ENCODE data around the gene TUBA4A. TPM values are rescaled to one million over a fixed set of nuclear protein-coding genes. Genes with fewer than 3 reads are reported as not detected.

TUBA4A gene
- total RNA-seq (21.0 TPM), polyA plus RNA-seq (102 TPM)
- long read RNA-seq, donor 1, partial matches to known transcripts = 0 of 2 reads
- long read RNA-seq, donor 1, other reads (novel, unspliced or antisense) = 0 of 2 reads
- long read RNA-seq, donor 2, transcript TUBA4A-201 (4 exons, 2,162 nt) = major isoform, 13 of 14 reads
- long read RNA-seq, donor 2, partial matches to known transcripts = 0 of 14 reads
- long read RNA-seq, donor 2, other reads (novel, unspliced or antisense) = 0 of 14 reads
- long read RNA-seq, donor 3, transcript TUBA4A-201 (4 exons, 2,162 nt) = major isoform, 19 of 27 reads
- long read RNA-seq, donor 3, partial matches to known transcripts = 7 of 27 reads
- long read RNA-seq, donor 3, other reads (novel, unspliced or antisense) = 0 of 27 reads
- long read RNA-seq, donor 4, transcript TUBA4A-201 (4 exons, 2,162 nt) = major isoform, 8 of 8 reads
- long read RNA-seq, donor 4, partial matches to known transcripts = 0 of 8 reads
- long read RNA-seq, donor 4, other reads (novel, unspliced or antisense) = 0 of 8 reads
- long read RNA-seq, donor 5, transcript TUBA4A-201 (4 exons, 2,162 nt) = major isoform, 24 of 36 reads
- long read RNA-seq, donor 5, partial matches to known transcripts = 7 of 36 reads
- long read RNA-seq, donor 5, other reads (novel, unspliced or antisense) = 0 of 36 reads
- long read RNA-seq, donor 6, transcript TUBA4A-201 (4 exons, 2,162 nt) = major isoform, 6 of 7 reads
- long read RNA-seq, donor 6, partial matches to known transcripts = 0 of 7 reads
- long read RNA-seq, donor 6, other reads (novel, unspliced or antisense) = 0 of 7 reads
- long read RNA-seq, donor 7, transcript TUBA4A-201 (4 exons, 2,162 nt) = major isoform, 9 of 10 reads
- long read RNA-seq, donor 7, partial matches to known transcripts = 0 of 10 reads
- long read RNA-seq, donor 7, other reads (novel, unspliced or antisense) = 0 of 10 reads
- long read RNA-seq, donor 8, partial matches to known transcripts = 0 of 4 reads
- long read RNA-seq, donor 8, other reads (novel, unspliced or antisense) = 0 of 4 reads
- long read RNA-seq, donor 9, transcript TUBA4A-201 (4 exons, 2,162 nt) = major isoform, 10 of 12 reads
- long read RNA-seq, donor 9, partial matches to known transcripts = 0 of 12 reads
- long read RNA-seq, donor 9, other reads (novel, unspliced or antisense) = 0 of 12 reads
- long read RNA-seq, donor 10, transcript TUBA4A-201 (4 exons, 2,162 nt) = major isoform, 13 of 14 reads
- long read RNA-seq, donor 10, partial matches to known transcripts = 0 of 14 reads
- long read RNA-seq, donor 10, other reads (novel, unspliced or antisense) = 0 of 14 reads

DNA sequence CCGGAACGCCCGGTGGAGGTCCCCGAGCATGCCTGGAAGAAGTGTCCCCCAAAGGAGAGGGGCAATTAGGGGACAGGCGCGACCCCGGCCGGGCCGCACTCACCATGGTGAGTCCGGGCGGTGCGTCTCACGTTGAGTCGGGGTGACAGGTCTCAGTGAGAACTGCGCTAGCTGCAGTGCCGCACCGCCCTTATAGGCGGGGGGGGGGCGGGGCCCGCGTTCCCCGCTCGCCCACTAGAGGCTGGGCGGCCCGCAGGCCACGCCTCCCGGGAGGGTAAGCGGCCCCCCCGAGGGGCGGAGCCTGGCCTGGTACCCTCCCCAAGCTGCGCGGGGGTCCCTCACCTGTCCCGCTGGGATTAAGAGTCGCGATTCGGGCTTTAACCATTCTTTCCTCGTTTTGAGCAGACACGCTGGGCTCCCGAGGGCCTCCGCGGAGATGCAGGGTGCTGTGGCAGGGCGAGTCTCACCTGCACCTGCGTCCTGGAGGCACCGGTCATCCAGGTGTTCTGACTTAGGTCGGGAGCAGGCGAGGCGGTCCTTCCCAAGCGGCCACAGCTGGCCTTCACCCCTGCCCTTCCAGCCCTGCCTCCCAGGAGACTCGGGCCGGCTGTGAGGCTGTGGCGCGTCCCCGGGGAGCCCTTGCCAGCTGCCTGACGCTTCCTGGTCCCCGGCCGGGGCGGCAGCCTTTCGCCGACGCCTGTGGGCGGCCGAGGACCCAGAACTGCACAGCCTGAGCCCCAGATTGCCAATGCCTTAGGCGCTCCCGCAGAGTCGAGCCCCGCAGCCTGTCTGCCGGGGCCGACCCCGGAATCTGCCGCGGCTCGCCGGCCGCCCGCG is at the start of gene TUBA4A:
Gene TUBA4A, minus strand, starts transcription at position 166 of the 837 bp plus-strand sequence. Its CDS starts 60 bp downstream, at position 106.
- H3K4me1 ChIP-seq (ENCODE audit: control insufficient read depth in 2 of 2, insufficient read depth in 2 of 2, low read length in 2 of 2) = peaks cover 16 to 57% of the 10 kb centered on the region in 2 donors
- WGBS = under 1% methylated on average over 76 of the region's 76 CpGs
- peak in 8 of 9 donors; percentile 66 to 92 (median 83) for DNase-seq (ENCODE audit: low read depth in 6 of 9, low spot score in 9 of 9)

DNA sequence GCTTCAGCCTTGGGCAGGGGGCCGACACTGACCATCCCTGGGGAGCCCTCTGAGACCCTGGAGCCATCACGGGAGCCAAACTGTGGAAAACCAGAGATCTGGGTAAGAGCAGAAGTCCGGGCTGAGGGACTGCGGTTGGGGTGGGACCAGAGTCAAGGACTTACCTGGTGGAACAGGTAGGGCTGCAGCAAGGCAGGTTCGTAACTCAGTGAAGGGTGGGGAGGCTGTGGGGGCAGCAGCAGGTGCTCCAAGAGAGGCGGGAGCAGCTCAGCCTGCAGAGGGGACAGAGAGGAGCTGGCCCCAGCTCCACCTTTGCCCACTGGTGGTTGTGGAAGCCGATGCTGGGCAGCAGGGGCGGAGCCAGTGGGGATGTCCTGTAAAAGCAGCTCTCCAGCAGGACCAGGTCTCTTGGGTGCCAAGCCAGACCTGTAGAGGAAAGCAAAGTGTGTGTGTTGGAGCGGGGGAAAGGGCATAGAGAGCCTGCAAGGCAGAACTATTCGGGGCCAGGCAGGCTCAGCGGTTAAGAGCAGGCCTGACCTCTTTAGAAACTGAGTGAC is 48.8 kb upstream of the TUBA4A start:
- peaks cover 0 to 9% of the 10 kb centered on the region in 2 donors for H3K4me1 ChIP-seq (ENCODE audit: control insufficient read depth in 2 of 2, insufficient read depth in 2 of 2, low read length in 2 of 2)
- no peaks in the 10 kb centered on the region for H3K36me3 ChIP-seq (ENCODE audit: control insufficient read depth in 2 of 2, insufficient read depth in 2 of 2, low read length in 1 of 2)
- WGBS = 84% methylated on average over 11 of the region's 11 CpGs

More for the DNA sequence above, at the start of gene TUBA4A:
- H3K4me3 ChIP-seq (ENCODE audit: low read length in 2 of 2) = peak within 1 kb of the TSS; percentile 60 to 74
- H3K27me3 ChIP-seq (ENCODE audit: control insufficient read depth in 2 of 2, insufficient read depth in 1 of 2, low read length in 1 of 2) = peaks cover 40 to 69% of the 10 kb centered on the region in 2 donors
- peaks cover 10 to 17% of the 10 kb centered on the region in 2 donors for H3K36me3 ChIP-seq (ENCODE audit: control insufficient read depth in 2 of 2, insufficient read depth in 2 of 2, low read length in 1 of 2)
- H3K27ac ChIP-seq (ENCODE audit: low read depth in 1 of 2, low read length in 1 of 2) = peak within 1 kb of the TSS; percentile 12 to 86
- peaks cover 0 to 5% of the 10 kb centered on the region in 2 donors for H3K9me3 ChIP-seq (ENCODE audit: control insufficient read depth in 2 of 2, insufficient read depth in 1 of 2, low read length in 1 of 2)

DNA sequence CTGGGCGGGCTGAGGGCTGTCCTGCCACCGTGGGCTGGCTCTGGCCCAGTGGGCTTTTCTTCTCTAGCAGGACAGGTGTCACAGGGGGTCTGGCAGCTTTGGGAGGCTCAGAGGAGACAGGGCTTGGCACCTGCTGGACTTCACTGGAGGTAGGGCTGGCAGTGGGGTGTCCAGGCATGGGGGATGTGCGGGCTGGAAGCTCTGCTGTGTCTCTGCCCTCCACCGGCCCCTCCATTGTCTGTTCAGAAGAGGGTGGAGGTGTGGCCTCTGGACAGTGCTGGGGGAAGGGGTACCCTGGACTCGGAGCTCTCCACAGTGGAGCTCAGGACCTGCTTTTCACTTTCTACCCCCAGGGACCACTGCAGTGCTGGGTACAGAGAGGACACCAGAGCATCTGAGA is 46.3 kb upstream of the TUBA4A start:
- H3K27ac ChIP-seq (ENCODE audit: low read depth in 1 of 2, low read length in 1 of 2) = no peak overlapping the region
- no peaks in the 10 kb centered on the region for H3K36me3 ChIP-seq (ENCODE audit: control insufficient read depth in 2 of 2, insufficient read depth in 2 of 2, low read length in 1 of 2)
- 88% methylated on average over 5 of the region's 5 CpGs for WGBS
- H3K4me3 ChIP-seq (ENCODE audit: low read length in 2 of 2) = no peak overlapping the region
- no peaks in the 10 kb centered on the region for H3K9me3 ChIP-seq (ENCODE audit: control insufficient read depth in 2 of 2, insufficient read depth in 1 of 2, low read length in 1 of 2)
- peaks cover 13 to 25% of the 10 kb centered on the region in 2 donors for H3K4me1 ChIP-seq (ENCODE audit: control insufficient read depth in 2 of 2, insufficient read depth in 2 of 2, low read length in 2 of 2)
- H3K27me3 ChIP-seq (ENCODE audit: control insufficient read depth in 2 of 2, insufficient read depth in 1 of 2, low read length in 1 of 2) = peaks cover 5 to 63% of the 10 kb centered on the region in 2 donors
- no peak for DNase-seq (ENCODE audit: low read depth in 6 of 9, low spot score in 9 of 9)

More for the DNA sequence above, 48.8 kb upstream of the TUBA4A start:
- Histone ChIP-seq H3K4me3 (ENCODE audit: low read length in 2 of 2) (no peak overlapping the region), H3K9me3 (ENCODE audit: control insufficient read depth in 2 of 2, insufficient read depth in 1 of 2, low read length in 1 of 2) (no peaks in the 10 kb centered on the region), H3K27me3 (ENCODE audit: control insufficient read depth in 2 of 2, insufficient read depth in 1 of 2, low read length in 1 of 2) (peaks cover 5 to 58% of the 10 kb centered on the region in 2 donors), H3K27ac (ENCODE audit: low read depth in 1 of 2, low read length in 1 of 2) (no peak overlapping the region)
- no peak for DNase-seq (ENCODE audit: low read depth in 6 of 9, low spot score in 9 of 9)

DNA sequence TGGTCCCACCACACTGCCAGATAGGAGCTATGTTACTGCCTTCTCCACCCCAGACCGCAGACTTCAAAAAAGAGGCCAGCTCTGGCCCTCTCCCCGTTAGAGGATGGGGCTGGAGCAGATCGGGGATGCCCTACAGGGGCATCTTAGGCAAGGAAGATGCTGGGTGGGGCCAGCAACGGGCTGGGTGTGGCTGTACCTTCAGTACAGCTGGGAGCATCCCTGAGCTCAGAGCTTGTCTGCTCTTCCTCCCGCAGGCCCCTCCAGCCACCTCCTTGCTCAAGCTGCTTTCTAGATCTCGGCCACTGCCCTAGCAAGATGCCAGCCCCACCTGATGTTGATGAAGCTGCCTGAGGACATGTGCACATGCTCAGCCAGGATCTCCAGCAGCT is 45.6 kb upstream of the TUBA4A start:
- 88% methylated on average over 6 of the region's 6 CpGs for WGBS
- no peak for DNase-seq (ENCODE audit: low read depth in 6 of 9, low spot score in 9 of 9)
- H3K4me1 ChIP-seq (ENCODE audit: control insufficient read depth in 2 of 2, insufficient read depth in 2 of 2, low read length in 2 of 2) = peaks cover 15 to 29% of the 10 kb centered on the region in 2 donors
- H3K4me3 ChIP-seq (ENCODE audit: low read length in 2 of 2) = no peak overlapping the region
- no peaks in the 10 kb centered on the region for H3K36me3 ChIP-seq (ENCODE audit: control insufficient read depth in 2 of 2, insufficient read depth in 2 of 2, low read length in 1 of 2)
- H3K9me3 ChIP-seq (ENCODE audit: control insufficient read depth in 2 of 2, insufficient read depth in 1 of 2, low read length in 1 of 2) = no peaks in the 10 kb centered on the region
- no peak overlapping the region for H3K27ac ChIP-seq (ENCODE audit: low read depth in 1 of 2, low read length in 1 of 2)
- peaks cover 5 to 68% of the 10 kb centered on the region in 2 donors for H3K27me3 ChIP-seq (ENCODE audit: control insufficient read depth in 2 of 2, insufficient read depth in 1 of 2, low read length in 1 of 2)

DNA sequence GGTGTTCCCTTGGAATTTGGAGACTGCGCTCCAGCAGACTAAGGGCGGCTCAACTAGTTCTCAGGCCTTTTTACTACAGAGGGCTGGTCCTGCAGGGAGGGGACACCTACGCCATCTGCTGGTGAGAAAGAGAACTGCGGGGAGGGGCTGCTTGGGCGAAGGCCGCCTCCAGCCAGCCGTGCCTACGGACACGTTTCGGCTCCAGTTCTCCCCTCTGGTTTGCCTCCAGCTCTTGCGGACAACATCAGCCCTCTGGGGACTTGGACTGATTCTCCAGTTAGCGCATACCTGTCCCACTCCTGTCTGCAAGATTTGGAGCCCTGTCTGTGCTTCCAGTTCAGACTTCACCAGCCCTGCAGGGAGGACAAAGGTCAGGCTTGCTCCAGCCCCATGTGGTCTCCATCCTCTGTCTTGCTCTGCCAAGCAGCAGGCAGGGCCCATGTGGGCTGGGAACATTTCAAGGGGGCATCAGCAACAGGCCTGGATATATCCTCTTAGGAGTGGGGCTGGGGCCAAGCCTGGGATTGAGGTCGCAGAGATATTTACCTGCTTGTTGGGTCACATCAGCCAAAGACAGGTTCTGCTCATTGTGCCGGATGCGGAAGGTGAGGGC is 45.1 kb upstream of the TUBA4A start:
- no peak overlapping the region for H3K27ac ChIP-seq (ENCODE audit: low read depth in 1 of 2, low read length in 1 of 2)
- H3K4me1 ChIP-seq (ENCODE audit: control insufficient read depth in 2 of 2, insufficient read depth in 2 of 2, low read length in 2 of 2) = peaks cover 18 to 31% of the 10 kb centered on the region in 2 donors
- no peaks in the 10 kb centered on the region for H3K9me3 ChIP-seq (ENCODE audit: control insufficient read depth in 2 of 2, insufficient read depth in 1 of 2, low read length in 1 of 2)
- peaks cover 6 to 73% of the 10 kb centered on the region in 2 donors for H3K27me3 ChIP-seq (ENCODE audit: control insufficient read depth in 2 of 2, insufficient read depth in 1 of 2, low read length in 1 of 2)
- 30% methylated on average over 15 of the region's 15 CpGs for WGBS
- H3K36me3 ChIP-seq (ENCODE audit: control insufficient read depth in 2 of 2, insufficient read depth in 2 of 2, low read length in 1 of 2) = no peaks in the 10 kb centered on the region
- H3K4me3 ChIP-seq (ENCODE audit: low read length in 2 of 2) = no peak overlapping the region
- peak; percentile 50 to 89 (median 68) for DNase-seq (ENCODE audit: low read depth in 6 of 9, low spot score in 9 of 9)

DNA sequence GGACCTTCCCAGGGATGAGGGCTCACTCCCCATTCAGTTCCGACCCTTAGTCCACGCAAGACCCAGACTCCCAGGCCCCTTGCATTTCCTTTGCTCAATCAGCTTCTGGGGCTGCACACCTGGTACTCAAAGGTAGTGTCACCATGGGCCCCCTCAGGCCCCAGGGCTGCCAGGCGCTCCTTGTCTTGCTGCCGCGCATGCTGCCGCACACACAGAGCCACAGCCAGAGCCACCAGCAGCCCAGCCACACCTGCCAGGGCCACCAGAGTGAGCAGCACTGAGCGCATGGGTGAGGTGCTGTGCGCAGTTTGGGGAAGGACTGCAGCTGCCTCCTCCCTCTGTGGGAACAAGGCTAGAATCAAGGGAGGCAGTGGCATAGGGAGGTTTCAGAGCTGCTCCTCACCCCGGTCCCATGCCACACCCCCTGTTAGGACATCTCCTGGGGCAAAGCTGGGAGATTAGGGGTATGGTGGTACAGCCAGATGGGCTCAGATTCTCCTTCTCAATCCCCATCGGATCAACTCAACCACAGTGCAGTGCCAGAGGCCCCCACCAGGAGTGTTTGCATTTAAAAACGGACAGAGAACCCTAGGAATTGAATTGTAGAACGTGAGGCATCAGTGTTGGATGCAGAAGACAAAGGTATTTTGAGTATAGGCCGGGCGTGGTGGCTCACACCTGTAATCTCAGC is 44.2 kb upstream of the TUBA4A start:
- Histone ChIP-seq H3K9me3 (ENCODE audit: control insufficient read depth in 2 of 2, insufficient read depth in 1 of 2, low read length in 1 of 2) (no peaks in the 10 kb centered on the region), H3K36me3 (ENCODE audit: control insufficient read depth in 2 of 2, insufficient read depth in 2 of 2, low read length in 1 of 2) (no peaks in the 10 kb centered on the region), H3K27ac (ENCODE audit: low read depth in 1 of 2, low read length in 1 of 2) (no peak overlapping the region), H3K4me3 (ENCODE audit: low read length in 2 of 2) (no peak overlapping the region), H3K4me1 (ENCODE audit: control insufficient read depth in 2 of 2, insufficient read depth in 2 of 2, low read length in 2 of 2) (peaks cover 18 to 31% of the 10 kb centered on the region in 2 donors), H3K27me3 (ENCODE audit: control insufficient read depth in 2 of 2, insufficient read depth in 1 of 2, low read length in 1 of 2) (peaks cover 9 to 73% of the 10 kb centered on the region in 2 donors)
- WGBS = 92% methylated on average over 14 of the region's 14 CpGs
- no peak for DNase-seq (ENCODE audit: low read depth in 6 of 9, low spot score in 9 of 9)

DNA sequence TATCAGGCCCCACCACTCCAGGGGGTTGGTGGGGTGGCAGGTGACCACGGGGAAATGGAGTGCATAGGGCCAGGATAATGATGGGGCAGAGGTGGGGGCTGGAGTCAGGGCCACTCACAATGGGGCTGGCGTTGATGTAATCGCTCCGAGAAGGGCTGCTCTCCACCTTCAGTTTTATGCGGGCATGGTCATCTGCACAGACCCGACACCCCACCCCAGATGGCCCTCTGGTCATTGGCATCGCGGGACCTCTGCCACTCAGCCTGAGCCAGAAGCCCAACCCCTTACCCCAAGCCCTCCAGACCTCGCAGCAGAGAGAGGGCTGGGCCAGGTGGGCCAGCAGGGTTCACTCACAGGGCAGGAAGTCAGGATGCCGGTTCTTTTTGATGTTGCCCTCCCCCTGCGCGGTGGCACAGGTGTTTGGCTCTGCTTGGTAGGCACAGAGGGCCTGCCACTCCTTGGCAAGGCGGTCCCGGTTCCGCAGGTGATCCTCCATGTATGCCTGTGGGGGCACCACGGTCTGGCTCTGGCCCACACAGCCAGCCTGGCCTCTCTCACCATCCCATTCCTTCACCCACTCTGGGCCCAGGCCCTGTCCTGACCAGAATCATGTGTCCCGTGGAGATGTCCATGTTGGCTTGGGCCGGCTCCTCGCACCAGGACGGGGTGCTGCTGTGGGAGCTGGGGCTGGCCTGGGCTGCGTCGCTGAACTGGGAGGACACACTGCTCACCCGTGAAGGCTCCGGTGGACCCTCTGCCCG is 43.1 kb upstream of the TUBA4A start:
- Histone ChIP-seq H3K27ac (ENCODE audit: low read depth in 1 of 2, low read length in 1 of 2) (no peak overlapping the region), H3K4me1 (ENCODE audit: control insufficient read depth in 2 of 2, insufficient read depth in 2 of 2, low read length in 2 of 2) (peaks cover 18 to 31% of the 10 kb centered on the region in 2 donors), H3K36me3 (ENCODE audit: control insufficient read depth in 2 of 2, insufficient read depth in 2 of 2, low read length in 1 of 2) (no peaks in the 10 kb centered on the region), H3K27me3 (ENCODE audit: control insufficient read depth in 2 of 2, insufficient read depth in 1 of 2, low read length in 1 of 2) (peaks cover 9 to 73% of the 10 kb centered on the region in 2 donors), H3K9me3 (ENCODE audit: control insufficient read depth in 2 of 2, insufficient read depth in 1 of 2, low read length in 1 of 2) (no peaks in the 10 kb centered on the region), H3K4me3 (ENCODE audit: low read length in 2 of 2) (no peak overlapping the region)
- WGBS = 75% methylated on average over 25 of the region's 25 CpGs
- peak in 5 of 9 donors; percentile 47 to 81 (median 62) for DNase-seq (ENCODE audit: low read depth in 6 of 9, low spot score in 9 of 9)

All from thymus (tissue), 14 donors.